Measurements from ENCODE around the gene VLDLR. TPM values are rescaled to one million over a fixed set of nuclear protein-coding genes. Genes with fewer than 3 reads are reported as not detected.

Gene VLDLR
- total and polyA plus RNA-seq, 2 of the 13 experiments (the other 11 are each of a cell fraction or from before 2014, with no cell fraction given), result 3.4 to 10.5 TPM

DNA sequence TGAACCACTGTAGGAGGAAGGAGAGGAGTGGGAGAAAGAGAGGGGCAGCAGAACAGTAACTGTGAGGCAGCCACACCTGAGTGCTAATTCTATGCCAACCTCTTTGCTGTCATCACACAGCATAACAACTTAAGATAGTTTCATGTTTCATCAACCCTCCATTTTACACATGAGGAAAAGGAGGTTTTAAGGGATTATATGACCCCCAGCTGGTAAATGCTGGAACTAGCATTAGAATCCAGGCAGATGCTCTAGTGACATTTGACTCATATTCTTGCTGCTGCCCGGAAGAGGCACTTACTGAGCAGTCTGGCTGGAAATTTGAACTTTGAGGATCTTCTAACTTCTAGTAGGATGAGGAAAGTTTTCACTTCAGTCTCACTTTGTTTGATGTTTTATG lies 24.1 kb upstream of the VLDLR start (continued):
- TF ChIP-seq, protein P1, sequence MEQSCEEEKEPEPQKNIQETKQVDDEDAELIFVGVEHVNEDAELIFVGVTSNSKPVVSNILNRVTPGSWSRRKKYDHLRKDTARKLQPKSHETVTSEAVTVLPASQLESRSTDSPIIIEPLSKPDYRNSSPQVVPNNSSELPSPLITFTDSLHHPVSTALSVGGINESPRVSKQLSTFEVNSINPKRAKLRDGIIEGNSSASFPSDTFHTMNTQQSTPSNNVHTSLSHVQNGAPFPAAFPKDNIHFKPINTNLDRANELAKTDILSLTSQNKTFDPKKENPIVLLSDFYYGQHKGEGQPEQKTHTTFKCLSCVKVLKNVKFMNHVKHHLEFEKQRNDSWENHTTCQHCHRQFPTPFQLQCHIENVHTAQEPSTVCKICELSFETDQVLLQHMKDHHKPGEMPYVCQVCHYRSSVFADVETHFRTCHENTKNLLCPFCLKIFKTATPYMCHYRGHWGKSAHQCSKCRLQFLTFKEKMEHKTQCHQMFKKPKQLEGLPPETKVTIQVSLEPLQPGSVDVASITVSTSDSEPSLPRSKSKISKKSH (CRISPR knock-in tag; IDR thresholded peaks at IDR 0.05; ENCODE audit: borderline replicate concordance), result no peak
- TF ChIP-seq BORCS8-MEF2B (CRISPR knock-in tag; IDR thresholded peaks at IDR 0.05), result no peak
- TF ChIP-seq, protein P2, sequence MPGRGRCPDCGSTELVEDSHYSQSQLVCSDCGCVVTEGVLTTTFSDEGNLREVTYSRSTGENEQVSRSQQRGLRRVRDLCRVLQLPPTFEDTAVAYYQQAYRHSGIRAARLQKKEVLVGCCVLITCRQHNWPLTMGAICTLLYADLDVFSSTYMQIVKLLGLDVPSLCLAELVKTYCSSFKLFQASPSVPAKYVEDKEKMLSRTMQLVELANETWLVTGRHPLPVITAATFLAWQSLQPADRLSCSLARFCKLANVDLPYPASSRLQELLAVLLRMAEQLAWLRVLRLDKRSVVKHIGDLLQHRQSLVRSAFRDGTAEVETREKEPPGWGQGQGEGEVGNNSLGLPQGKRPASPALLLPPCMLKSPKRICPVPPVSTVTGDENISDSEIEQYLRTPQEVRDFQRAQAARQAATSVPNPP (CRISPR knock-in tag; IDR thresholded peaks at IDR 0.05), result no peak
- TF ChIP-seq RFX5 (IDR thresholded peaks at IDR 0.05; ENCODE audit: low read depth, low read length), result no peak
- no peak for TF ChIP-seq ERF (CRISPR knock-in tag; IDR thresholded peaks at IDR 0.05)
- TF ChIP-seq PRPF4 (IDR thresholded peaks at IDR 0.05; ENCODE audit: low read depth, low read length, poor library complexity, severe bottlenecking), result no peak
- no peak for TF ChIP-seq ONECUT2 (CRISPR knock-in tag; IDR thresholded peaks at IDR 0.05)

DNA sequence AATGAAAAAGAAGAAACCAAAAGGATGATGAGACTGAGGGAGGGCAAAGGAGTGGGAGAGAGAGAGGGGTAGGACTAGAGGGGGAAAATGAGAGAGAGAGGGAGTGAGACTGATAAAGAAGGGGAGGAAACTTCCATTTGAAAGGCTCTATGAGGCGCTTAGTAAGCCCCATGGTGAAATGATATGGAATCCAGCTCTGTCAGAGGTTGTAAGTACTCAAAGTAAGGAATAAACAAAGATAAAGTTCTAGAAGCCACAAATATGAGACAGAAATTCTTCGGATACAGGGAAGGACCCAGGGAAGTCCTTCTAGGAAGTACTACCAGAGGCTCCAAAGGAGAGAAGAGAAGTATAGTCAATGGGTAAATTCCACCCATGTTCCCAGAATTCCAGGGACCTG lies 21.7 kb upstream of the VLDLR start:
- 0% methylated on average over 2 of the region's 2 CpGs for WGBS (ENCODE audit: low lambda C conversion rate)
- in situ Hi-C loops (cut with HindIII; ENCODE audit: extremely low pct_ligation_motif_present, low pct_unique_long_range_greater_than_20kb), result no loop called here
- FAIRE-seq (no peak), ATAC-seq (no peak), DNase-seq (ENCODE audit: low spot score) (no peak)
- no peak overlapping the region for H3K4me2 ChIP-seq (ENCODE audit: low read depth, low read length)
- no peaks in the 10 kb centered on the region for H3K36me3 ChIP-seq (replicated peaks in 1 of 2; ENCODE audit: control insufficient read depth in 1 of 2, insufficient read depth in 2 of 2, low read length in 2 of 2)
- H4K20me1 ChIP-seq (ENCODE audit: insufficient read depth, low read length), result no peaks in the 10 kb centered on the region
- no peak overlapping the region for H3K4me3 ChIP-seq (replicated peaks in 1 of 3; ENCODE audit: insufficient read depth in 1 of 3, low read depth in 2 of 3, low read length in 3 of 3)
- no peaks in the 10 kb centered on the region for H3K9me3 ChIP-seq (ENCODE audit: low read length)
- ChIA-PET CTCF (ENCODE audit: low intra/inter-chr PET ratio, low total read pairs) (no interaction called here), POLR2A (no interaction called here)
- intact Hi-C loops (cut with micrococcal nuclease; ENCODE audit: unreplicated experiment), result no loop called here
- BruUV-seq (replicated peaks), result no TSS peak
- H2AFZ ChIP-seq (ENCODE audit: low read length), result no peak overlapping the region
- no peaks in the 10 kb centered on the region for H3K79me2 ChIP-seq (ENCODE audit: insufficient read depth, low read length)
- H3K4me1 ChIP-seq (ENCODE audit: insufficient read depth, low read length), result no peaks in the 10 kb centered on the region
- no peaks in the 10 kb centered on the region for H3K27me3 ChIP-seq (ENCODE audit: control insufficient read depth in 1 of 2, insufficient read depth in 2 of 2, low read length in 2 of 2)
- H3K9ac ChIP-seq (ENCODE audit: insufficient read depth, low read depth, low read length), result no peak overlapping the region
- H3K27ac ChIP-seq (ENCODE audit: extremely low read length, insufficient read depth, low read length), result no peak overlapping the region
- TF ChIP-seq ZKSCAN5 (CRISPR knock-in tag; IDR thresholded peaks at IDR 0.05) (no peak), HNRNPK (IDR thresholded peaks at IDR 0.05; ENCODE audit: low read depth, low read length, poor library complexity, severe bottlenecking) (peak; percentile 10), ATF7 (IDR thresholded peaks at IDR 0.05) (no peak), ATF7 (CRISPR knock-in tag; IDR thresholded peaks at IDR 0.05) (no peak), ZNF232 (CRISPR knock-in tag; IDR thresholded peaks at IDR 0.05; ENCODE audit: borderline replicate concordance) (no peak)
